GM19023 (cell line): ENCODE data around the gene CMA1.
"Not testable (repeated sequence)": the region's sequence is repeated elsewhere in the genome, so short reads cannot be mapped to it uniquely, and the experiment has no call there.

Experiments used
- ATAC-seq: cut with Tn5 transposase; IDR thresholded peaks from one replicate; pipeline ENCODE4 v1.9.1; 2021; ENCODE audit warnings: mild to moderate bottlenecking, moderate library complexity; ENCODE audit not compliant: unreplicated experiment

The CMA1 gene

GRCh38 chr14:24508155-24508840 lies at the start of gene CMA1:
TSS of gene CMA1 (minus strand) at chr14:24508265. CDS start at chr14:24508235, 30 bp downstream.
- peak; percentile 58 for ATAC-seq

DNA sequence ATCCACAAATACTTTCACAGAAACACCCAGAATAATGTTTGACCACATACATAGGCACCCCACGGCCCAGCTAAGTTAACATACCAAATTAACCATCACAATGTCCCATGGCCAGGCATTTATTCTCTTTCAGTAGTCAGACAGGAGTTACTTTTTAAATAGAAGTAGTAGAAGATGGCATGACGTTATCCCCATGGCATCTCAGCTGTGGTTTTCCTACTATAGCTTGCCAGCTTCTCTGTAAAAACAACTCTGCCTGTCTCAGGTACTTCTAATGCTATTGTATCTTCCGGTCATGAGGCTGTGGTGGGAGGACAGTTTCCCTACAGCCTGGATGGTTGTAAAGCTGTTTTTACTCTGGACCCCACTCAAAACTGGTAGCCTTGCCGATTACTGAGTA lies 48.7 kb upstream of the CMA1 start:
- no peak for ATAC-seq

DNA sequence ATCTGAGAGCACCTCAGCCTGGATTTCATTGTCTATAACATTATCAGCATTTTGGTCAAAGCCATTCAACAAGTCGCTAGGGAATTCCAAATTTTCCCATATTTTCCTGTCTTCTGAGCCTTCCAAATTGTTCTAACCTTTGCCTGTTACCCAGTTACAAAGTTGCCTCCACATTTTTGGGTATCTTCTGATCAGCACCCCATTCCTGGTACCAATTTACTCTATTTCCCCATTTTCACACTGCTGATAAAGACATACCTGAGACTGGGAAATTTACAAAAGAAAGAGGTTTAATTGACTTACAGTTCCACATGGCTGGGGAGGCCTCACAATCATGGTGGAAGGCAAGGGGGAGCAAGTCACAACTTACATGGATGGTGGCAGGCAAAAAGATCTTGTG lies 41.0 kb upstream of the CMA1 start:
- ATAC-seq, result not testable (repeated sequence)

GRCh38 chr14:24542346-24542936 lies 34.4 kb upstream of the CMA1 start:
- no peak for ATAC-seq

DNA sequence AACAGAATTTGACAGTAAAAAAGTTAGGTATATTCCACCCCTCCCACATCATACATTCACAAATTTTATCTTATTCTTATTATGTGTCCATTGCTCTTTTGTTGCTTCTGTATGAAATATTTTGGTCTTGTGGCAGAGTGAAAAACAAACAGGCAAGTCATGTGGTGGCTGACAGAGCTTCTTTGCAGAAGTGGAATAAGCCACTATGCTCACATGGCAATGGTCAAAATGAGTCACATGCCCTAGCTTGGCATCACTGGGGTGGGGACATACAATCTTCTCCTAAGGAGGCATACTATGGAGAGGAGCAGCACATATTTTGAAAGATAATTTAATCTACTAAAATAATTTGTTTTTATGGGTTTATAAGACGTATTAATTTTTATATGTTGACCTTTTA lies 27.7 kb upstream of the CMA1 start:
- no peak for ATAC-seq

DNA sequence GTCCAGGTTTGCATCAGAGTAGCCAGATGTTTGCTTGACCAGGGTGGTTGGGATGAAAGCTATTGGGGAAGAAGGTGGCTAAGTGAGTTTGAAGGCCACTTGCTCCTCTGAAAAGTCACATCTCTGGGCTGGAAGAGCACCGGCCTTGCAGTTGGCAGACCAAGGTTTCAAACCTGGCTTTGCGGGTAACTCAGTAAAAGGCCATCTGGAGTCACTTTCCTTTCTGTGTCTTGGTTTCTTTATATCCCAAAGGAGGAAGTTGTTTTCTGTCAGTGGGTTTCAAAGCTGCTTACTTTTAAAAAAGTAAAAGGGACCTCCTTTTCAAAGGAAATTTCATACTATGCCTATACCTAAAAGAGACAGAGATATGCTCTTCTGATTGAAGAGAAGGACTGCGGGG lies 26.2 kb upstream of the CMA1 start:
- no peak for ATAC-seq

GRCh38 chr14:24525877-24526620 lies 18.0 kb upstream of the CMA1 start:
- not testable (repeated sequence) for ATAC-seq

DNA sequence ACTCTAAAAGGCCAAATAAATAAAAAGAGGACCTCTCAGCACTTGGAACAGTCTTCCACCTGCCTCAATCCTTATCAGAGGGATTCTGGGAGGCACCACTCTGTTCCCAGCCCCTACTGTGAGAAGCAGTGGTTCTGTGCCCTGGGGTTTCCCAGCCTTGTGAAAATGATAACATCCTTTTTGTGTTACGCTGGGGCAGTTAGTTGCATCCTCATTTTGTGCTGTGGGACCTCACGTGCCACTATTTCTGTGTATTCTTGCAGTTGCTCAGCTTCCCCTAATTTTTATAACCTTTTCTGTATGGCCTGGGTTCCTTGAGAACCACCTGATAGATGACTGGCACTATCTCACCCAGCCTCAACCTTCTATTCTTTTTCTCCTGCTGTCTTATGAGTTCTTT lies 10.8 kb upstream of the CMA1 start:
- no peak for ATAC-seq

DNA sequence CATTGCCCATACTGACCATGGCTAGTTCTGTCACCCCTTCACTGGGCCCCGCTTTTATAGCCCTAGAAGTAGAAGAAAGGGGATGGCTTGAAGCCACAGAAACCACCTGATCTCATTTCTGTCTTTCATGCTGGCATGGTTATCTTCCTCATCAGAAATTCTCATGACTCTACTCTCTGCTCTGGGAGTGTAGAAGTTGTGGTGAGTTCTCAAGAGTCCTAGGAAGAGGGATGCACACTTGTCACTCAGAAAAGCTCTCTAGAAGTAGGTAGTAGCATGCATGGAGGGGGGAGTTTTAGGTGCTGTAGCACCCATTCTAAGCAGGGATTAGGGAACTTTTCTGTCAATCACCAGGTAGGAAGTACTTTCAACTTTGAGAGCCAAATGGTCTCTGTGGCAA lies 6.1 kb upstream of the CMA1 start:
- ATAC-seq, result no peak

DNA sequence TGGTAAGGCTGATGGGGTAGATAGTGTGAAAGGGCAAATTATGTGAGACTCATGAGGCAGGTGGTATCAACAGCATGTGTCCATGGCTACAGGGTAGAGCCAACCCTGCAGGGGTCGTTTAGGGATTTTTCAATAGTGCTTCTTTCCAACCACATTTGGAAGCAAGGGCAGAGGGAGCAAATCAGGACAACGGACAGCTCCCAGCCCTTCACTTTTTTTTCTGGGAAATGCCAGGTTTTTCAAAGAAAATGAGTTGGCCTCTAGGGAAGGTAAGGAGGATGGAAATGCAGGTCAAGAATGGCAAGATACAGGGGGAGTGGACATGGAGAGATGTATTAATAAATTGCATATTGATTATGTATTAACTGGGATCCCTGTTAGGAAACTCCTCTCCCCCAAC lies 4.9 kb upstream of the CMA1 start:
- ATAC-seq, result no peak

- ATAC-seq, result no peak
Observed at GRCh38 chr14:24506443-24506842, 1.6 kb downstream of the CMA1 start.

GRCh38 chr14:24504425-24504950 lies 3.6 kb downstream of the CMA1 start:
- ATAC-seq, result no peak

DNA sequence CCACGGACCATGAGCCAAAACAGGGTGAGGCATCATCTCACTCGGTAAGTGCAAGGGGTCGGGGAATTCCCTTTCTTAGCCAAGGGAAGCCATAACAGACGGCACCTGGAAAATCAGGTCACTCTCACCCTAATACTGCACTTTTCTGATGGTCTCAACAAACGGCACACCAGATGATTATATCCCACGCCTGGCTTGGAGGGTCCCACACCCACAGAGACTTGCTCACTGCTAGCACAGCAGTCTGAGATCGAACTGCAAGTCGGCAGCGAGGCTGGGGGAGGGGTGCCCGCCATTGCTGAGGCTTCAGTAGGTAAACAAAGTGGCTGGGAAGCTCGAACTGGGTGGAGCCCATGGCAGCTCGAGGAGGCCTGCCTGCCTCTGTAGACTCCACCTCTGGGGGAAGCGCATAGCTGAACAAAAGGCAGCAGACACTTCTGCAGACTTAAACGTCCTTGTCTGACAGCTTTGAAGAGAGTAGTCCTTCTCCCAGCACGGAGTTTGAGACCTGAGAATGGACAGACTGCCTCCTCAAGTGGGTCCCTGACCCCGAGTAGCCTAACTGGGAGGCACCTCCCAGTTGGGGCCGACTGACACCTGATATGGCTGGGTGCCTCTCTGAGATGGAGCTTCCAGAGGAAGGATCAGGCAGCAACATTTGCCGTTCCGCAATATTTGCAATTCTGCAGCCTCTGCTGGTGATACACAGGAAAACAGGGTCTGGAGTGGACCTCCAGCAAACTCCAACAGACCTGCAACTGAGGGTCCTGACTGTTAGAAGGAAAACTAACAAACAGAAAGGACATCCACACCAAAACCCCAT lies 16.3 kb downstream of the CMA1 start:
- ATAC-seq, result not testable (repeated sequence)

- peak; percentile 44 for ATAC-seq
Observed at GRCh38 chr14:24483604-24484252, 24.3 kb downstream of the CMA1 start.

DNA sequence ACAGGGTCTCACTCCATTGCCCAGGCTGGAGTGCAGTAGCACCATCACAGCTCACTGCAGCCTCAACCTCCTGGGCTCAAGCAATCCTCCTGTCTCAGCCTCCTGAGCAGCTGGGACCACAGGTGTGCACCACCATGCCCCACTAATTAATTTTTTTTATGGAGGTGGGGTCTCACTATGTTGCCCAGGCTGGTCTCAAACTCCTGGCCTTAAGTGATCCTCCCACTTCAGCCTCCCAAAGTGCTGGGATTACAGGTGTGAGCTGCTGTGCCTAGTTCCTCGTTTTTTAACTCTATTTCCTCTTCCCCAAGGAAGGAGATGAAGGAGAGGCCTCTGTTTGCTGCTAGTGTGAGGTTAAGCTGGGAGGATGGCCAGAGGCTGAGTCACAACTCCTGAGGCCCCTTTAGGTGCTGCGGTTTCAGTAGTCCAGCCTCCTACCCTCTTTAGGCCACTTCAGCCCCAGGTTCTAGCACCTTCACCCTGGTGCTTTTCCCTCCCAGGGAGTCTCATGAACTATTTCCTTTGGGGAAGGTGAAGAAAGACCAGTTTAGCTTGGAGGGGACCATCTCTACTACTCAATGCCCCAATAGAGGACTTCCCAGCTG lies 25.3 kb downstream of the CMA1 start:
- not testable (repeated sequence) for ATAC-seq

- ATAC-seq, result peak; percentile 74
Observed at GRCh38 chr14:24481622-24482324, 26.3 kb downstream of the CMA1 start.

GRCh38 chr14:24479999-24480398 lies 28.1 kb downstream of the CMA1 start:
- not testable (repeated sequence) for ATAC-seq

DNA sequence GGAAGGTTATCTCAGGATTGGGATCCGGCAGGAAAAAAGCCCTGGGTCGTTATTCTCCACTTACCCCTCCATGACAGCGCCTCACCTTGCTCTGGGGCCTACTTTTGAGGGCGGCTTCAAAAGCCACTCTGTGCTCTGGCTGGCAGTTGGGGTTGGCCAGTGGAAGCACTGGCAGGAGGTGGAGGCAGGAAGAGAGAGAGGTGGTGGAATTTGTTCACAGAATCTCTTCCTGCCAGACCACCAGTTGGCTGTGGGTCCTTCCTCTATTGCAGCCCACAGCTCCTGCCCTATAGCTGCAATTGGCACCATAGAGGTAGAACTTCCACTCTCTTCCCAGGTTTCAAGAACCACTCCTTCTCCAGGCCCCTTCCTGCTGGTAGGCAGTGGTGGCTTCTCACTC lies 32.8 kb downstream of the CMA1 start:
- ATAC-seq, result no peak

- ATAC-seq, result no peak
Observed at GRCh38 chr14:24473211-24473610, 34.9 kb downstream of the CMA1 start.
